ENCODE results near the gene ADAM22.
A peak's percentile ranks its signal among the peaks of the same experiment; 100 is the strongest.
"Not testable (repeated sequence)": the region's sequence is repeated elsewhere in the genome, so short reads cannot be mapped to it uniquely, and the experiment has no call there.

Gene ADAM22, protein sequence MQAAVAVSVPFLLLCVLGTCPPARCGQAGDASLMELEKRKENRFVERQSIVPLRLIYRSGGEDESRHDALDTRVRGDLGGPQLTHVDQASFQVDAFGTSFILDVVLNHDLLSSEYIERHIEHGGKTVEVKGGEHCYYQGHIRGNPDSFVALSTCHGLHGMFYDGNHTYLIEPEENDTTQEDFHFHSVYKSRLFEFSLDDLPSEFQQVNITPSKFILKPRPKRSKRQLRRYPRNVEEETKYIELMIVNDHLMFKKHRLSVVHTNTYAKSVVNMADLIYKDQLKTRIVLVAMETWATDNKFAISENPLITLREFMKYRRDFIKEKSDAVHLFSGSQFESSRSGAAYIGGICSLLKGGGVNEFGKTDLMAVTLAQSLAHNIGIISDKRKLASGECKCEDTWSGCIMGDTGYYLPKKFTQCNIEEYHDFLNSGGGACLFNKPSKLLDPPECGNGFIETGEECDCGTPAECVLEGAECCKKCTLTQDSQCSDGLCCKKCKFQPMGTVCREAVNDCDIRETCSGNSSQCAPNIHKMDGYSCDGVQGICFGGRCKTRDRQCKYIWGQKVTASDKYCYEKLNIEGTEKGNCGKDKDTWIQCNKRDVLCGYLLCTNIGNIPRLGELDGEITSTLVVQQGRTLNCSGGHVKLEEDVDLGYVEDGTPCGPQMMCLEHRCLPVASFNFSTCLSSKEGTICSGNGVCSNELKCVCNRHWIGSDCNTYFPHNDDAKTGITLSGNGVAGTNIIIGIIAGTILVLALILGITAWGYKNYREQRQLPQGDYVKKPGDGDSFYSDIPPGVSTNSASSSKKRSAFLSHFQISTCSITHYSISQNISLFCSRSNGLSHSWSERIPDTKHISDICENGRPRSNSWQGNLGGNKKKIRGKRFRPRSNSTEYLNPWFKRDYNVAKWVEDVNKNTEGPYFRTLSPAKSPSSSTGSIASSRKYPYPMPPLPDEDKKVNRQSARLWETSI

DNA sequence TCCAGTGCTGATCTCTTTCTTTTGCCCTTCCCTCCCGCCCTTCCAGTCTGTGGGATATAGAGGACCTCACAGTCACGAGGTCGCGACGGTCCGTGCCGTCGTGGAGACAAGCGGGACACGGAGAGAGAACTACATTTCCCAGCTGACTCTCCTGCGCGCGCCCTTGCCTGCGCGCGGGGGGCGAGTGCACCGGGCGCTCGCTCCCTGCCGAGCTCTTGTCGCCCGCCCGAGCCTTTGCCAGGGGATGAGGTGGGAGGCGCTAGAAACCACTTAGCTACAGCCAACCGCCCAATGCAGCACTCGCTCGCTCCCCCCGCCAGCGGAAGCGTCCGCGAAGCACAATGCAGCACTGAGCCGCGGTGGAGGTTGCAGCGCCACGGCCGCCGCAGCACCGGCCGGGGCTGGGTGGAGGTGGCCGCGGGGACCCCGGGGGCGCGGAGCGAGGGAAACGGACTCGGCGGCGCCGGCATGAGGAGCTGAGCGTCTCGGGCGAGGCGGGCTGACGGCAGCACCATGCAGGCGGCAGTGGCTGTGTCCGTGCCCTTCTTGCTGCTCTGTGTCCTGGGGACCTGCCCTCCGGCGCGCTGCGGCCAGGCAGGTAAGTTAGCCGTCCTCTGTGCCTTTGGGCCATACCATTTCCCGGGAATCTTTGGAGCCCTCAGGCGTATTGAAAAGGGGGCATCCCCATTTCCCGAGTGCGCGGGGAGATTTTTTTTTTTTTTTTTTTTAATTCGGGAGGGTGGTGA lies at the start of gene ADAM22:
ADAM22 (plus strand) TSS at position 299 of the 746 bp plus-strand sequence; CDS start at position 514, 215 bp downstream.
- peak; percentile 50 to 54 (median 50) for DNase-seq (ENCODE audit: low read depth in 3 of 3, low spot score in 1 of 3)

DNA sequence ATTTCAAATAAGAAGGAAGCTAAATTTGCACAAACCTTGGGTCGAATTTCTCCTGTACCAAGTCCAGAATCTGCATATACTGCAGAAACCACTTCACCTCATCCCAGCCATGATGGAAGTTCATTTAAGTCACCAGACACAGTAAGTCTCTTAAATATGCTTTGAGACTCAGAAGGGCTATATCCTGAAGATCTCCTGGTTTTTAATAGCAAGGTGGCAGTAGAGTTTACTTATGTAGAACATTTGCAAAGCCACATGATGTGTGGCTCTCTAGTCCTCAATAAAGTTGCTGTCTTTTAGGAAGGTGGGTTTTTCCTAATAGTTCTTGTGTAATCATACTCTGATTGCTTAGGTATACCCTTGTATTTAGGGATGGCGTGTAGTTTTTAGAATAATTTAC lies 49.0 kb upstream of the ADAM22 start:
- DNase-seq (ENCODE audit: low read depth in 3 of 3, low spot score in 1 of 3): no peak

DNA sequence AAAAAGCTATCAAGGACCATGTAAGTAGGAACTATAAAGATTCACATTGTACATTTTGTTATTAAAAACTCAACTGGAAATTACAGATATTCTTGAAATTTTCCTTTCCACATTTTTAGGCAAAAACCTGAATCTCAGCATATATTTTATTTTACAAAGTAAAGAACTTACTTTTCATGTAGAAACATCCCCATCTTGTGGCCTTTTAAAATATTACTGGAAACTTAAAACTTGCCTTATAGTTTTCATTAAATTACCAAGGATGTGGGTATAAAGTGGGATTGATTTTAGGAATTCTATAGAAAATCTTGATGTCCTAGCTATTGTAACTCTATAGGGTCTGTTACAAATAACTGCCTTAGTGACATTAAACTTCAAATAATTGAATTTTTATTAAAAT lies 47.2 kb upstream of the ADAM22 start:
- no peak for DNase-seq (ENCODE audit: low read depth in 3 of 3, low spot score in 1 of 3)

DNA sequence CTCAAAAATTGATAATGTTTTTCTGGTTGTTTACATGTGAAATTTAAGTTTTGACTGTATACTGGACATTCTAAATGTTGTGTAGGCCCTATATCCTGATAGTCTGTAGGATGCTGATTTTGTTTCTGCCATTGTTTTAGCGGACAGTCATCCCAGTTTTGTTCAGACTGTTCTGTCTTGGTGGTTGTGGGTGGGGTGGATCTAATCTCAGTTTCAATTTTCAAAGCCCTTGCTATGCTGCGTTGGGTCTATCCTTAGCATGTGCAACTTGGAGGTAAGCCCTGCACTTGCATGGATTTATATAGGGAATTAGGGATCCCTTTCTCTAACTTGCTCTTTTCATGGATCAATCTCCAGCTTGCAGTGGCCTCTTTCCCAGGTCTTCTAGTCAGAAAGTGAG lies 38.7 kb upstream of the ADAM22 start:
- no peak for DNase-seq (ENCODE audit: low read depth in 3 of 3, low spot score in 1 of 3)

DNA sequence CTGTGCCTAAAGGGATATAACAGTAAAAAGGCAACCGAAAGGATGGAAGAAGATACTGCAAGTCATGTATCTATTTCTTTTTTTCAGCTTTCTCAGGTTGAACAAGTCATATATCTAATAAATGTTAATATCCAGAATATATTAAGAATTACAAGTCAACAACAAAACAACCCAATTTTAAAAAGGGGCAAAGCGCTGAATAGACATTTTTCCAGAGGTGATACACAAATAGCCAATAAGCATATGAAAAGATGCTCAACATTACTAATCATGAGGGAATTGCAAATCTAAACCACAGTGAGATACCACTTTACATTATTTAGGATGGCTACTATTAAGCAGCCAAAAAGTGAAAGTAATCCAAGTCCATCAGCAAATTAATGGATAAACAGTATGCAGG lies 34.8 kb upstream of the ADAM22 start:
- DNase-seq (ENCODE audit: low read depth in 3 of 3, low spot score in 1 of 3): no peak

DNA sequence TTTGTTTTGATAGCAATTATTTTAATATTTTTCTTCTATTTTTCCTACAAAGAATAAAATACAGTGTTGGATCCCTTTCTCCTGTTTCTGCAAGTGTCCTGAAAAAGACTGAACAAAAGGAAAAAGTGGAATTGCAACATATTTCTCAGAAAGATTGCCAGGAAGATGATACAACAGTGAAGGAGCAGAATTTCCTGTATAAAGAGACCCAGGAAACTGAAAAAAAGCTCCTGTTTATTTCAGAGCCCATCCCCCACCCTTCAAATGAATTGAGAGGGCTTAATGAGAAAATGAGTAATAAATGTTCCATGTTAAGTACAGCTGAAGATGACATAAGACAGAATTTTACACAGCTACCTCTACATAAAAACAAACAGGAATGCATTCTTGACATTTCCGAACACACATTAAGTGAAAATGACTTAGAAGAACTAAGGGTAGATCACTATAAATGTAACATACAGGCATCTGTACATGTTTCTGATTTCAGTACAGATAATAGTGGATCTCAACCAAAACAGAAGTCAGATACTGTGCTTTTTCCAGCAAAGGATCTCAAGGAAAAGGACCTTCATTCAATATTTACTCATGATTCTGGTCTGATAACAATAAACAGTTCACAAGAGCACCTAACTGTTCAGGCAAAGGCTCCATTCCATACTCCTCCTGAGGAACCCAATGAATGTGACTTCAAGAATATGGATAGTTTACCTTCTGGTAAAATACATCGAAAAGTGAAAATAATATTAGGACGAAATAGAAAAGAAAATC lies 26.7 kb upstream of the ADAM22 start:
- DNase-seq (ENCODE audit: low read depth in 3 of 3, low spot score in 1 of 3): not testable (repeated sequence)

DNA sequence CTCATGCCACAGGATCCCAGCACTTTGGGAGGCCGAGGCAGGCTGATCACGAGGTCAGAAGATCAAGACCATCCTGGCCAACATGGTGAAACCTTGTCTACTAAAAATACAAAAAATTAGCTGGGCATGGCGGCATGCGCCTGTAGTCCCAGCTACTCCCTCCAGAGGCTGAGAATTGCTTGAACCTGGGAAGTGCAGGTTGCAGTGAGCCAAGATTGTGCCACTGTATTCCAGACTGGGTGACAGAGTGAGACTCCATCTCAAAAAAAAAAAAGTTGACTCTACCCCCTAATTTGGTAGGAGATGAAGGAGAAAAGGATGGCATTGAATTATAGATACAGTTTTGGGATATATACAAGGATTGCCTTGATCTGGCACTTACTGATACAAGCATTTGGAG lies 25.2 kb upstream of the ADAM22 start:
- DNase-seq (ENCODE audit: low read depth in 3 of 3, low spot score in 1 of 3): not testable (repeated sequence)

DNA sequence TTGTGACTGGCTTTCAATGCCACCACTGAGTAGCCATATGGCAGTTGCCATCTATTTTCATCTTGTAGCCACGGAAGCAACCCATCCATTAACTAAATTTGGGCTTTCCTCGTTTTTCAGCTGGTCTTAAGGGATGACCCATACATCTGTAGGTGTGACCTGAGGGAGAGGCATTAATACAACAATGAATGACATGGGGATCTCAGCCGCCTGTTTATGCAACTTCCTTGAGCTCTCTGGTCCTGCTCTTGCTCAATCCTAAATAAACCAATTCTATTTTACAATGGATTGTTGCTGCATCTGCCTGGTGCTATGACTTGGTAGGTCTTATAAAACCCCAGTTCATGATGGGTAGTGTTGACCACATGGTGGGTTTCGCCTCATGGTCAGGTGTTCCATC lies 21.9 kb upstream of the ADAM22 start:
- DNase-seq (ENCODE audit: low read depth in 3 of 3, low spot score in 1 of 3): no peak

DNA sequence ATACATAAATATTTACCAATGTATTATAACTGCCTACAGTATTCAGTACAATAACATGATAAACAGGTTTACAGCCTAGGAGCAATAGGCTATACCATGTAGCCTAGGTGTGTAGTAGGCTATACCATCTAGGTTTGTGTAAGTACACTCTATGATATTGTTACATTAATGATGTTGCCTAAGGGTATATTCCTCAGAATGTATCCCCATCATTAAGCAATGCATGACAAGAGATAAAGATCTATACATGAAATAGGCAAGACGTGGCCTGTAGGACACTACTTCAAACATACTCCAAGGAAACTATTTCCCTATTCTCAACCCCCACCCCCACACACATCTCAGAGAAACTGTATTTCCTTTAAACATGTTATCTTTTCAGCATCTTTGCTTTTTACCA lies 15.3 kb upstream of the ADAM22 start:
- DNase-seq (ENCODE audit: low read depth in 3 of 3, low spot score in 1 of 3): no peak

DNA sequence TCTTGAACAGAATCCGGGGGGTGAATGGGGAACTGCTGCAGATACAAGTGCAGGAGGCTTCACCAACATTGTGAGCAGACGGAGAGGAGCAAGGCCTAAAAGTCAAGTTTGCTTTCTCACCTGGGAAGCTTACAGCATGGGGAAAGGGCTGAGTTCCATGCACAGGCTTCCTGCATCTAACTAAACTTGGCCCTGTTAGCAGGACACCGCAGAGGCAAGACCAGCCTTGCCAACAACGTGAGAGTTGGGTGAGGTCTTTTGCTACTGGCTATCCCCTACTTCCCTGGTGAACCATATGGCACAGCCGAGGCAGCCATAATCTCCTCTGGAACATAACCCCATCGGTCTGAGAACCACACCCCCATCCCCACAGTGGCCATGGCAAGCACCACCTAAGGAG lies 14.2 kb upstream of the ADAM22 start:
- DNase-seq (ENCODE audit: low read depth in 3 of 3, low spot score in 1 of 3): no peak

DNA sequence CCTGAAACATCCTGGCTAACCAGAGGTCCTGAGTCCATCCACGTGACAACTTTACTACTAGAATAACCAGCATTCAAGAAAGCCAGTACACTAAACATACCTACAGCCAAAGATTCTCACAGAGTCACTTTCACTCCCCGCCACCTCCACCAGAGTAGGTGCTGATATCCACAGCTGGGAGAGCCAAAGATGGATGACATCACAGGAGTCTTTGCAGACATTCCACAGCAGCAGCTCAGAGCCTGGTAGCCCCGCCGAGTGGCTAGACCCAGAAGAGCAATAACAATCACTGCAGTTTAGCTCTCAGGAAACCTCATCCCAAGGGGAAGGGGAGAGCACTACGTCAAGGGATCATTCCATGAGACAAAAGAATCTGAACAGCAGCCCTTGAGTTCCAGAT lies 13.5 kb upstream of the ADAM22 start:
- DNase-seq (ENCODE audit: low read depth in 3 of 3, low spot score in 1 of 3): no peak

DNA sequence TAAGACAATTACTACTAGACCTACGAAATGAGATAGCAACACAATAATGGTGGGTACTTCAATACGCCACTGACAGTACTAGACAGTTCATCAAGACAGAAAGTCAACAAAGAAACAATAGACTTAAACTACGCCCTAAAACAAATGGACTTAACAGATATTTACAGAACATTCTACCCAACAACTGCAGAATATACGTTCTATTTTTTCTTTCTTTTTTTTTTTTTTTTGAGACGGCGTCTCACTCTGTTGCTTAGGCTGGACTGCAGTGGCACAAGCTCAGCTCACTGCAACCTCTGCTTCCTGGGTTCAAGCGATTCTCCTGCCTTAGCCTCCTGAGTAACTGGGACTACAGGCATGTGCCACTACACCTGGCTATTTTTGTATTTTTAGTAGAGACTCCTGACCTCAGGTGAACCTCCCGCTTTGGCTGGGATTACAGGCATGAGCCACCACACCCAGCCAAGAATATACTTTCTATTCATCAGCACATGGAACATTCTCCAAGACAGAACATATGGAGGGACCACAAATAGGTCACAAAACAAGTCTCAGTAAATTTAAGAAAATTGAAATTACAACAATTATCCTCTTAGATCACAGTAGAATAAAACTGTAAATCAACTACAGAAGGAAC lies 11.2 kb upstream of the ADAM22 start:
- not testable (repeated sequence) for DNase-seq (ENCODE audit: low read depth in 3 of 3, low spot score in 1 of 3)

DNA sequence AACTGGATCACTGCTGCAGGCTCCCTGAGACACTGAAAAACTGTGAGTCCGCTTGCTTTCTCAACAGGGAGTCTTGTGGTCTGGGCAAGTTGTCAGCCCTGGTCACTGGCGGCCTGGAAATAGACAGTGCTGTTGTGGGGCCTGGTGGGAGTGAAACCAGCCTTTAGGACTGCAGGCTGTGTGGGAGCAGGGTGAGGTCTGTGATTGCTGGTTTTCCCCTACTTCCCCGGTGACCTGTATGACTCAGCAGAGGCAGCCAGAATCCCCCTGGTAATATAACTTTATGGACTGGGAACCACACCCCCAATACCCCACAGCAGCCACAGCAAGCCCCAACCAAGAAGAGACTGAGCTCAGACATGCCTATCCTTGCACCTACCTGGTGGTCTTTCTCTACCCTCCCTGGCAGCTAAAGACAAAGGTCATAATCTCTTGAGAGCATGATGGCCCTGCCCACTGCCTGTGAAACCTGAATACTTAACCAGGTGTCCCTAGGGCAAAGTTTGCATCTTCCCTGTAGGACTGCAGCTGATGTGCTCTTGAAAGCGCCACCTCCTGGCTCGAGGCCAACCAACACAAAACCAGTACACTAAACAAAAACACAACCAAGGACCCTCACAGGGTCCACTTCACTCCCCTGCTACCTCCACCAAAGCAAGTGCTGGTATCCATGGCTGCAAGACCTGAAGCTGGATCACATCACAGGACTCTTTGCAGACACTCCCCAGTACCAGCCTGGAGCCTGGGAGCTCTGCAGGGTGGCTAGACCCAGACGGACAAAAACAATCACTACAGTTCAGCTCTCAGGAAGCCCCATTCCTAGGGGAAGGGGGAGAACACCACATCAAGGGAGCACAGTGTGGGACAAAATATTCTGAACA lies 7.2 kb upstream of the ADAM22 start:
- DNase-seq (ENCODE audit: low read depth in 3 of 3, low spot score in 1 of 3): no peak

DNA sequence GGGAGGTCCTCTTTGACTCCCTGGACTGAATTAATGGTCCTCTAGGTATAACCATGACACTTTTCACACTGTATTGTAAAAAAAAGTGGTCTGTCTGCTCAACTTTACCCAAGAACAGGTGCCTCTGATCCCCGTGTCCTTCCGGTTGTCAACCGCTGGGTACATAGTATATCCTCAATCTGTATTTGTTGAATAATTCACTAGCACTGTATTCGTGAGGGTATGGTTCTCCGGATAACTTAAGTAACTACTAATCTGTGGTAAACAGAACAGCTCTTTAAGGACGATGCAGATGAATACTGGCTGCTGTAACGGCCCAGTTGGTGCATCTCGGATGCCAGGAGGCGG lies 472 bp upstream of the ADAM22 start:
- DNase-seq (ENCODE audit: low read depth in 3 of 3, low spot score in 1 of 3): no peak

DNA sequence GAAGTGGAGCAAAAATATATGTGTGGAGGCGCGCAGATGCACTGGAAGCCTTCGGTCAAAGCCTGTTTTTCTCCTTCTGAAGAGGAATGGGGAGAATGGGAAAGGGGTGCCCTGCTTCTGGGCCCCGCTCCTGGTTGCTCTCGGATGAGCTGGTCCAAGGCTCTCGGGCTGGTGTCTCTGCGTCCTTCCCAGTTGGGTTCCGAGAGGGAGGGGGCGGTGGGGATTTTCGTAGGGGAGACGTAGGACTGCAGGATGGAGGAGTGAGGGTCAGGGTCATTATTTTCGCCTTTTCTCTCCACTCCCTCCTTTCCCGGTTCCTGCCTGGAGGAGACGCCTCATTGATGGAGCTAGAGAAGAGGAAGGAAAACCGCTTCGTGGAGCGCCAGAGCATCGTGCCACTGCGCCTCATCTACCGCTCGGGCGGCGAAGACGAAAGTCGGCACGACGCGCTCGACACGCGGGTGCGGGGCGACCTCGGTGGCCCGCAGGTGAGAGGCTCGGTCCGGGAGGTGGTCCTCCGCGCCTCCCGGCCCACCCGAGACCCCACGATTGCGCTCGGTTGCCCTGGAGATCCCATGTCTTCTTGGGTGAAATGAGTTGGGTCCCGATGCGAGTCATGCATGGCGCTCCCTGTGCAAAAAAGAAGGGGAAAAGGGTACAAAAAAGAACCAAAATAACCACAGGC lies 790 bp downstream of the ADAM22 start:
- DNase-seq (ENCODE audit: low read depth in 3 of 3, low spot score in 1 of 3): no peak

DNA sequence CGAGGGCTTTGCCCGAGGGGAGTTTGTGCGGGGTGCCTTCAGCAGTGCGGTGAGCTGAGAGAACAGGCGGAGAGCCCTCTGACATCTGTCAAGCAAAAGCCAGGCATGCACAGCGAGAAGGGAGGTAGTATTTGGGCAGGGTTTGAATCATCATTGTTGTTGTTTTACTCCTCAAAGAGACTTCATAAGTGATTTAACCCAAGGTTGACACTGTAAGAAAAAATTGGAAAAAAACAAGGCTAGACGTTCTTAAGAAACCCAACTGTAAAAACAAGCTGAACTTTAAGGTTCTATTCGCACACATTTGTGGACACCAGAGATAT lies 1.3 kb downstream of the ADAM22 start:
- no peak for DNase-seq (ENCODE audit: low read depth in 3 of 3, low spot score in 1 of 3)

DNA sequence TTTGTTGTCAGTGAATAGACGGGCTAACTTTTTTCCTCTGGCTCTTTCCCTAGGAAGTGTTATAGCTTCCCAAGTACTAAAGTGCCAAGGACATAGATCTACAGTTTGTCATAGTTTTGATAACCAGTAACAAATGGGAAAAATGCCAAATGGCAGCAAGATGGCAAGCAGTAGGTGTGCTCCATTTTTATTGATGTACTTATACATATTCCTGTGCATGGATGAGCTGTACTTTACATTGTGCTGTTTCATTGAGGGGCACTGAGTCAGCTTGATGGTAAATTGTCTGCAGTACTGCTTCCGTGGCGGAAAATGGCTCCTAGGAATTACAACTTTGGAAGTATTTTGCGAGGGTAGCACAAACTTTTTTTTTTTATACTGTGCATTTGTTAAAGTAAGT lies 7.1 kb downstream of the ADAM22 start:
- no peak for DNase-seq (ENCODE audit: low read depth in 3 of 3, low spot score in 1 of 3)

DNA sequence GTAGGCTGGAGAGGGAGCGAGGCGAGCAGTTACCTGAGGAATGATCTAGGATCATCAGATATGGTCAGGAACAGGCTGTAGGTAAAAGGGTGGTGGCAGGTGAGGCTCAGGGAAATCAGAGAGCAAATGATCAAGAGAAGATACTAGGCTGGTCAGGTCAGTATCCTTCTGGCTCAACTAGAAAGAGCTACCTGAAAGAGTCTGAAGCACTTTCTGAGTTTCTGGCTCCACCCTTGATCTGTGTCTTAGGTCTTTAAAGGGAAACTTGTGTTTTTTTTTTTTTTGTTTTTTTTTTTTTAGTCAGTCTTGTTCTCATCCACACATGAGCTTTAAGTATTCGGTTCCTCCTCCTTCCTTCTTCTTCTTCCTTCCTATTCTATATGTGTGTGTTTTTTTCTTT lies 10.5 kb downstream of the ADAM22 start:
- DNase-seq (ENCODE audit: low read depth in 3 of 3, low spot score in 1 of 3): no peak

DNA sequence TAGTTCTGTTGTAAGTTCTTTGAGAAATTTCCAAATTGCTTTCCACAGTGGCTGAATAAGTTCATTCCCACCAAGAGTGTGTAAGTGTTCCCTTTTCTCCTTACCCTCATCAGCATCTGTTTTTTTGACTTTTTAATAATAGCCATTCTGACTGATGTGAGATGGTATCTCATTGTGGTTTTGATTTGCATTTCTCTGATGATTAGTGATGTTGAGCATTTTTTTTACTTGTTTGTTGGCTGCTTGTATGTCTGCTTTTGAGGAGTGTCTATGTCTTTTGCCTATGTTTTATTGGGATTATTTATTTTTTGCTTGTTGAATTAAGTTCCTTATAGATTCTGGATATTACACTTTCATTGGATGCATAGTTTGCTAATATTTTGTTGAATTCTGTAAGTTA lies 11.9 kb downstream of the ADAM22 start:
- not testable (repeated sequence) for DNase-seq (ENCODE audit: low read depth in 3 of 3, low spot score in 1 of 3)

Data from stimulated activated CD4-positive, alpha-beta T cell treated with anti-CD3 and anti-CD28 coated beads, TNF-alpha, amount 100 ng/mL, for 1 hour (primary cell).